Right lung (tissue), 5 donors: Measurements from ENCODE around the gene GBP1. TPM values are rescaled to one million over a fixed set of nuclear protein-coding genes. Genes with fewer than 3 reads are reported as not detected.
"Not testable (repeated sequence)": the region's sequence is repeated elsewhere in the genome, so short reads cannot be mapped to it uniquely, and the experiment has no call there.

Experiments used
- DNase-seq, 2 donors: peaks; one replicate each; pipeline ENCODE4 v3.0.0-alpha.2; 2013
- polyA plus RNA-seq, 5 donors: library from polyadenylated mRNA; unstranded; fragments of 120-200 nt; gene quantifications; one replicate each; pipeline versions ENCODE4 v1.2.1 to v1.2.3, GENCODE V29; 2013; ENCODE audit warnings: inconsistent platforms in 1 of 5, low replicate concordance in 1 of 5; ENCODE audit not compliant: insufficient read length in 5 of 5, insufficient read depth in 1 of 5

Gene GBP1
- polyA plus RNA-seq, 5 donors: 27.6 to 55.7 (median 40.5) TPM

GRCh38 chr1:89060091-89060490 lies 4.9 kb downstream of the GBP1 start:
- no peak for DNase-seq

GRCh38 chr1:89051955-89052312 lies 13.1 kb downstream of the GBP1 start:
- no peak for DNase-seq

- DNase-seq: no peak
These were observed 13.6 kb downstream of the GBP1 start for GRCh38 chr1:89051300-89051954.

GRCh38 chr1:89050649-89051033 lies 14.4 kb downstream of the GBP1 start:
- DNase-seq: no peak

- DNase-seq: not testable (repeated sequence)
These were observed 14.9 kb downstream of the GBP1 start for GRCh38 chr1:89049901-89050648.

- not testable (repeated sequence) for DNase-seq
These were observed 15.8 kb downstream of the GBP1 start for GRCh38 chr1:89049187-89049586.

- DNase-seq: no peak
These were observed 17.3 kb downstream of the GBP1 start for GRCh38 chr1:89047734-89048133.

GRCh38 chr1:89046318-89047183 lies 18.5 kb downstream of the GBP1 start:
- not testable (repeated sequence) for DNase-seq

GRCh38 chr1:89044970-89045721 lies 19.9 kb downstream of the GBP1 start:
- DNase-seq: no peak

GRCh38 chr1:89043940-89044339 lies 21.1 kb downstream of the GBP1 start:
- DNase-seq: no peak

GRCh38 chr1:89042491-89042890 lies 22.5 kb downstream of the GBP1 start:
- no peak for DNase-seq

GRCh38 chr1:89041721-89042120 lies 23.3 kb downstream of the GBP1 start:
- no peak for DNase-seq

GRCh38 chr1:89041119-89041641 lies 23.8 kb downstream of the GBP1 start:
- DNase-seq: no peak

GRCh38 chr1:89040315-89040626 lies 24.7 kb downstream of the GBP1 start:
- DNase-seq: no peak

- DNase-seq: no peak
These were observed 27.8 kb downstream of the GBP1 start for GRCh38 chr1:89037186-89037585.

GRCh38 chr1:89035080-89035479 lies 29.9 kb downstream of the GBP1 start:
- no peak for DNase-seq

- not testable (repeated sequence) for DNase-seq
These were observed 31.0 kb downstream of the GBP1 start for GRCh38 chr1:89034004-89034403.

GRCh38 chr1:89029051-89029450 lies 36.0 kb downstream of the GBP1 start:
- not testable (repeated sequence) for DNase-seq

GRCh38 chr1:89025928-89026327 lies 39.1 kb downstream of the GBP1 start:
- no peak for DNase-seq

GRCh38 chr1:89023026-89023425 lies 42.0 kb downstream of the GBP1 start:
- DNase-seq: peak in 1 of 2 donors; percentile 4

GRCh38 chr1:89022167-89022959 lies 42.6 kb downstream of the GBP1 start, which contains the start of gene GBP3:
TSS of gene GBP3 (minus strand) at chr1:89022866. CDS start at chr1:89020721, 2,145 bp downstream.
- peak; percentile 44 to 61 for DNase-seq
